SK-N-SH (cell line): ENCODE measurements around the gene HOXC6. TPM values are rescaled to one million over a fixed set of nuclear protein-coding genes. Genes with fewer than 3 reads are reported as not detected.

Experiments
- CTCF ChIA-PET: fragments of 300-600, 350-600 bp; formaldehyde crosslinking; extraction: SDS; loops from one replicate; lab custom pipeline; 2021; lab: Yijun Ruan, JAX
- POLR2A ChIA-PET: fragments of 350-600 bp; sonication (Branson Sonifier 250); formaldehyde crosslinking; extraction: SDS; loops from one replicate; lab custom pipeline; 2020; ENCODE audit warnings: antibody characterized with exemption, inconsistent platforms; lab: Yijun Ruan, JAX
- DNase-seq: peaks from one replicate; pipeline ENCODE4 v3.0.0; 2012
- H2AFZ ChIP-seq: fragments of 200-600 bp; sonication (generic); 2 replicates; pipeline ENCODE4 v1.8.1; 2016; ENCODE audit warnings: antibody characterized with exemption, mild to moderate bottlenecking, low read depth
- H3F3A ChIP-seq: fragments of 200-600 bp; sonication (generic); replicated peaks from 2 replicates; pipeline ENCODE3; 2016; ENCODE audit warnings: antibody characterized with exemption, mild to moderate bottlenecking; ENCODE audit not compliant: insufficient read depth
- H3K27ac ChIP-seq, 2 experiments: fragments of 200-500 bp in 1 of 2; fragments of 200-600 bp in 1 of 2; sonication (Bioruptor generic) in 1 of 2; sonication (generic), shearing (Covaris generic) in 1 of 2; 2 replicates each; pipeline versions ENCODE4 v1.5.1 to v1.6.1; 2014 to 2016; ENCODE audit warnings: low read depth in 2 of 2, inconsistent platforms in 1 of 2, low read length in 1 of 2, mild to moderate bottlenecking in 1 of 2, mixed read lengths in 1 of 2
- H3K27me3 ChIP-seq: fragments of 200-600 bp; sonication (generic), shearing (Covaris generic); 2 replicates; pipeline ENCODE4 v1.6.1; 2016; ENCODE audit warnings: mixed run types; ENCODE audit not compliant: insufficient read depth
- H3K36me3 ChIP-seq, 2 experiments: fragments of 200-500 bp in 1 of 2; fragments of 200-600 bp in 1 of 2; sonication (Bioruptor generic) in 1 of 2; sonication (generic) in 1 of 2; replicated peaks in 1 of 2; 2 replicates each; pipeline versions ENCODE3 to v1.5.1; 2014 to 2016; ENCODE audit warnings: low read length in 1 of 2, mild to moderate bottlenecking in 1 of 2; ENCODE audit not compliant: insufficient read depth in 2 of 2, control insufficient read depth in 1 of 2
- H3K4me1 ChIP-seq, 2 experiments: fragments of 200-500 bp in 1 of 2; fragments of 200-600 bp in 1 of 2; sonication (Bioruptor generic) in 1 of 2; sonication (generic), shearing (Covaris generic) in 1 of 2; 2 replicates each; pipeline versions ENCODE4 v1.5.1 to v1.6.1; 2014 to 2016; ENCODE audit warnings: low read depth in 1 of 2, low read length in 1 of 2, mixed run types in 1 of 2; ENCODE audit not compliant: insufficient read depth in 2 of 2, control insufficient read depth in 1 of 2
- H3K4me2 ChIP-seq: fragments of 200-600 bp; sonication (generic), shearing (Covaris generic); 2 replicates; pipeline ENCODE4 v1.6.1; 2017; ENCODE audit warnings: mixed run types
- H3K4me3 ChIP-seq, 2 experiments: fragments of 200-500 bp in 1 of 2; fragments of 200-600 bp in 1 of 2; sonication (Bioruptor generic) in 1 of 2; sonication (generic), shearing (Covaris generic) in 1 of 2; 2 replicates each; pipeline versions ENCODE4 v1.5.1 to v1.8.1; 2014 to 2016; ENCODE audit warnings: low read depth in 2 of 2, inconsistent platforms in 1 of 2, low read length in 1 of 2, mild to moderate bottlenecking in 1 of 2, mixed read lengths in 1 of 2, moderate library complexity in 1 of 2
- H3K79me2 ChIP-seq: fragments of 200-600 bp; sonication (generic); 2 replicates; pipeline ENCODE4 v1.8.1; 2017; ENCODE audit warnings: mild to moderate bottlenecking; ENCODE audit not compliant: insufficient read depth
- H3K9ac ChIP-seq: fragments of 200-600 bp; sonication (generic); 2 replicates; pipeline ENCODE4 v1.6.1; 2017; ENCODE audit warnings: mixed run types
- H3K9me2 ChIP-seq: fragments of 200-600 bp; sonication (generic); 2 replicates; pipeline ENCODE4 v1.6.1; 2017; ENCODE audit warnings: mixed run types
- H3K9me3 ChIP-seq: fragments of 200-600 bp; sonication (generic); 2 replicates; pipeline ENCODE4 v1.6.1; 2017; ENCODE audit warnings: mixed run types, mild to moderate bottlenecking, moderate library complexity
- H4K20me1 ChIP-seq: fragments of 200-600 bp; sonication (generic); 2 replicates; pipeline ENCODE4 v1.6.1; 2017; ENCODE audit warnings: mild to moderate bottlenecking, mixed run types; ENCODE audit not compliant: insufficient read depth
- CHD2 ChIP-seq: fragments of 150-350 bp; IDR thresholded peaks from 2 replicates; pipeline ENCODE4 v1.6.1; 2018; ENCODE audit warnings: low read length; ENCODE audit not compliant: partially characterized antibody
- ELF1 ChIP-seq: IDR thresholded peaks from 2 replicates; pipeline ENCODE4 v1.4.0; 2012
- EZH2phosphoT487 ChIP-seq: fragments of 200-600 bp; sonication (generic); IDR thresholded peaks from 2 replicates; pipeline ENCODE4 v1.6.1; 2017; ENCODE audit warnings: low read depth, mixed run types, mild to moderate bottlenecking, antibody characterized with exemption, moderate library complexity, borderline replicate concordance
- IRF3 ChIP-seq: fragments of 150-350 bp; IDR thresholded peaks from 2 replicates; pipeline ENCODE4 v1.6.1; 2016; ENCODE audit warnings: mild to moderate bottlenecking, low read depth, low read length
- JUND ChIP-seq: IDR thresholded peaks from 2 replicates; pipeline ENCODE4 v1.4.0; 2012
- MAX ChIP-seq: IDR thresholded peaks from 2 replicates; pipeline ENCODE4 v1.4.0; 2012; ENCODE audit warnings: low read depth
- PBX3 ChIP-seq: IDR thresholded peaks from 2 replicates; pipeline ENCODE4; 2012
- REST ChIP-seq: IDR thresholded peaks from 2 replicates; pipeline ENCODE4 v1.6.1; 2012; ENCODE audit warnings: mild to moderate bottlenecking, low read depth, low read length, moderate library complexity
- SMC3 ChIP-seq: IDR thresholded peaks from 2 replicates; pipeline ENCODE4 v1.6.1; 2012; ENCODE audit warnings: low read depth, low read length, improper control_type of control experiment
- YY1 ChIP-seq: IDR thresholded peaks from 2 replicates; pipeline ENCODE4 v1.4.0; 2012; ENCODE audit warnings: low read depth, mild to moderate bottlenecking
- whole genome bisulfite sequencing: methylation state at CpG from one replicate; pipeline ENCODE4 v1.1.6; 2017; ENCODE audit warnings: low lambda C conversion rate; 5-methylcytosine and 5-hydroxymethylcytosine counted together
- polyA plus RNA-seq, 3 experiments: library from polyadenylated mRNA; depleted of rRNA; stranded (reverse); fragments of >200 nt; gene quantifications; 2 replicates each; pipeline ENCODE4 v1.2.3, GENCODE V29; 2012

The HOXC6 gene
- polyA plus RNA-seq, 1 of the 3 experiments (the other 2 are of a cell fraction): 9.1 TPM

- H3K27me3 ChIP-seq: no peaks in the 10 kb centered on the region
- POLR2A ChIA-PET: interaction anchor here (0.6 to 1.3 kb wide), 2 partner anchors 13 to 14 kb away, joined by 3 to 4 read pairs; partner anchors contain the start of gene HOXC4
These were observed 10.7 kb downstream of the HOXC6 start for GRCh38 chr12:54038871-54039414.

More at GRCh38 chr12:54038871-54039414, 10.7 kb downstream of the HOXC6 start:
- no peak for DNase-seq
- WGBS: 89% methylated on average over 7 of the region's 9 CpGs
- H3K27ac ChIP-seq: no peak overlapping the region
- CTCF ChIA-PET: interaction anchor here (1.2 to 23.2 kb wide), 6 partner anchors 12 to 175 kb away, joined by 3 to 548 read pairs (median 6); partner anchors contain the start of genes HOXC4 and SMUG1
- H3K9me2 ChIP-seq: no peaks in the 10 kb centered on the region
- H3K4me3 ChIP-seq: no peak overlapping the region
- peaks cover 4% of the 10 kb centered on the region for H3F3A ChIP-seq
- no peaks in the 10 kb centered on the region for H4K20me1 ChIP-seq
- H3K4me2 ChIP-seq: no peak overlapping the region
- no peaks in the 10 kb centered on the region for H3K9me3 ChIP-seq
- no peaks in the 10 kb centered on the region for H3K36me3 ChIP-seq
- no peak overlapping the region for H3K9ac ChIP-seq
- TF ChIP-seq EZH2phosphoT487 (no peak), CHD2 (no peak), REST (no peak), SMC3 (no peak), ELF1 (no peak), YY1 (no peak), JUND (no peak), MAX (no peak), IRF3 (no peak), PBX3 (no peak)
- H3K4me1 ChIP-seq: peaks cover 0 to 44% of the 10 kb centered on the region in 2 experiments; a peak in 1 of 4 replicates
- H2AFZ ChIP-seq: no peak overlapping the region
- H3K79me2 ChIP-seq: no peaks in the 10 kb centered on the region
